OCI-LY1 (cell line): ENCODE results near the gene CELF4.

Source experiments
- CTCF ChIP-seq: fragments of 200-600 bp; sonication (generic), shearing (Covaris generic); IDR thresholded peaks from 2 replicates; pipeline ENCODE4 v1.5.1; 2017; ENCODE audit warnings: mild to moderate bottlenecking, antibody characterized with exemption, low read length, moderate library complexity, mixed read lengths
- EZH2 ChIP-seq: fragments of 200-600 bp; sonication (generic), shearing (Covaris generic); IDR thresholded peaks from 2 replicates; pipeline ENCODE4 v1.8.0; 2017; ENCODE audit warnings: borderline replicate concordance, mixed run types, mild to moderate bottlenecking, antibody characterized with exemption, low read length, moderate library complexity, mixed read lengths

DNA sequence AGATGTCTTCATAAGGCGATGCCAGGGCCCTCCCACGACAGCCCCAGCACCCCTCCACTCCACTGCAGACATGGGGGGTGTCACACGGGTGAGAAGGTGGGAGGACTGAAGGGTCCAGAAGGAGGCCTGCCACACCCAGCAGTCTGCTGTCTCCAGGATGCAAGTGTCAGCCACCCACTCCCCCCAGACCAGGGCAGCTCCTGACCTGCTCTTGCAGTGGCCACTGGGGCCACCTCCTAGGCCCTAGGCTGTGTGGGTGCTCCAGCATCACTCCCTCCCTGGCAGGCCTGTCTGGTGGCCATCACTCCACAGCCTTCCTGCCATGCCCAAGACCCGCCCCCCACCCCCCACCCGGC lies 171.0 kb downstream of the CELF4 start:
- TF ChIP-seq CTCF (no peak), EZH2 (no peak)
